Glomerular visceral epithelial cell (primary cell): ENCODE results near the gene PNMA6E.
A peak's percentile ranks its signal among the peaks of the same experiment; 100 is the strongest.
"Not testable (repeated sequence)": the region's sequence is repeated elsewhere in the genome, so short reads cannot be mapped to it uniquely, and the experiment has no call there.

ENCODE experiments used
- DNase-seq: peaks from one replicate; pipeline ENCODE4 v3.0.0-alpha.2; 2016; ENCODE audit errors: extremely low spot score

PNMA6E gene

GRCh38 chrX:153386097-153386496 is 15.1 kb downstream of the PNMA6E start:
- no peak for DNase-seq

DNA sequence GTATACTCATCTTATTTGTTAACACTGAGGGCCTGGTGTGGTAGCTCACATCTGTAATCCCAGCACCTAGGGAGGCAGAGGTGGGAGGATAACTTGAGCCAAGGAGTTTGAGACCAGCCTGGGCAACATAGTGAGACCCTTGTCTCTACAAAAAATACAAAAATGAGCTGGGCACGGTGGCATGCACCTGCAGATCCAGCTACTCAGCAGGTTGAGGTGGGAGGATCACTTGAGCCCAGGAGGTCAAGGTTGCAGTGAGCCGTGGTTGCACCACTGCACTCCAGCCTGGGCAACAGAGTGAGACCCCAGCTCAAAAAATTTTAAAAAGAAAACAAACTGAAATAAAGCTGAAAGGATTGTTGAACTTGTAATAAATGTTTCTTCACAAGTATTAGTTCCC is 16.2 kb downstream of the PNMA6E start:
- not testable (repeated sequence) for DNase-seq

DNA sequence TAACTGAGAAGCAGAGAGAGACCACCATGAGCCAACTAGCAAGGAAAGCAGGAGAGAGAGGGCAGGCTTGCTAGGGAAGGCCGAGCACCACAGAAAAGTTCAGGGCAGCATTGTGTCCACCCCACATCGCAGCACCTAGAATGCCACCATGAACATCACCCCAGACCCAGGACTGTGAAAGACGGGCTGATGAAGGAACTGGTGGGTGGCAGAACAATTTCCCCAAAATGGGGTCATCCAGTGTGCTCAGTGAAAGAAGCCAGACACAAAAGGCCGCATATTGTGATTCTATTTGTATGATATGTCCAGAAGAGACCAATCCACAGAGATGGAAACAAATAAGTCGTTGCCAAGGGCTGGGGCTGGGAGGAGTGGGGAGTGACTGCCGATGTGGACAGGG is 16.8 kb downstream of the PNMA6E start:
- no peak for DNase-seq

DNA sequence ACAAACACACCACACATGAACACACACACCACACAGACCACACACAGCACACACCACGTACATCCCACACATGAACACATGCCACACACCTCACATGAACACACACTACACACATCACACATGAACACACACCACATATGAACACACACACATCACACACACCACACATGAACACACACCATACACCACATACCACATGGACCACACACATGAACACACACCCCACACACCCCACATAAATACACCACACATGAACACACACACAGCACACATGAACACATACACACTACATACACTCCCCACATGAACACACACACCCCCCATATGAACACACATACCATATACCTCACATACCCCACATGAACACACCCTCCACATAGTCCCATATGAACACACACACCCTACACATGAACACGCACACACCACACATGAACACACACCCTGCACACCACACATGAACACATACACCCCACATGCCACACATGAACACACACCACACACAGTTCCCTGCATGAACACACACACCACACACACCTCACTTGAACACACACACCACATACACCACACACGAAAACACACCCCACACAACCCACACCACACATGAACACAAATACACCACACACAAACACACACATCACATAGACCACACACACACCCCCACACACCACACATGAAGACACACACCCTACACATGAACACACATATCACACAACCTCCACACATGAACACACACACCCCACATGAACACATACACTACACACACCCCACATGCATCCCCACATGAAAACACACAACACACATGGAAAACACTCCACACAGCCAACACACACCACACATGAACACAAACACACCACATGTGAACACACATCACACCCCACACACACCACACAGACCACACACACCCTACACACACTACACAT is 18.3 kb downstream of the PNMA6E start:
- DNase-seq = no peak

GRCh38 chrX:153381684-153382532 is 19.2 kb downstream of the PNMA6E start:
- DNase-seq = peak; percentile 28

- DNase-seq = no peak
Measured at GRCh38 chrX:153380691-153381090, 20.5 kb downstream of the PNMA6E start.

DNA sequence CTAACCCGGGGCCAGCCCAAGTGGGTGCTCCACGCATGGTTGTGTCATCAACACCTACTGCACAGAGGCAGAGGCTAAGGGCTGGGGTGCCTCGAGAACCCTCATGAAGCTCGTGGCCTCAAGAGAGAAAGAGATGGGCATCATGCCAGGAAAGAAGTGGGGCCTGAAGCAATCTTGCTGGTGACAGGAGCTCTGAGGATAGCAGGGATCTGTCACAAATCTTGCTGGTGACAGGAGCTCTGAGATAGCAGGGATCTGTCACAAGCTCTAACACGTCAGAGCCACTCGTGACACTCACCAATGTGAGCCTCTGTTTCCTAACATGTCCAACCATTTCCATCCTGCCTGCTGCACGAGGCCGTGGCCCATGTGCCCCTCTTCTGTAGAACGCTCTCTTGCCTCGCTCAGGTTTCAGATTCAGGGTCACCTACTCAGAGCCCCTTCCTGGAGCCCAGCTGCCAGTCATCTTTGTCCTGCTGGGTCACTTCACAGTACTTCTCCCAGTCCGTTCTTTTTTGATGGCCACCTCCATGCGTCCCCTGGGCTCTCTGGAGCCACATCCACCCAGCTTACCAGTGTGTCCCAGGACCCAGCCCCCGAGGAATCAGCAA is 21.1 kb downstream of the PNMA6E start:
- no peak for DNase-seq

GRCh38 chrX:153379508-153379907 is 21.6 kb downstream of the PNMA6E start:
- no peak for DNase-seq

- DNase-seq = no peak
Measured at GRCh38 chrX:153378607-153379006, 22.5 kb downstream of the PNMA6E start.

DNA sequence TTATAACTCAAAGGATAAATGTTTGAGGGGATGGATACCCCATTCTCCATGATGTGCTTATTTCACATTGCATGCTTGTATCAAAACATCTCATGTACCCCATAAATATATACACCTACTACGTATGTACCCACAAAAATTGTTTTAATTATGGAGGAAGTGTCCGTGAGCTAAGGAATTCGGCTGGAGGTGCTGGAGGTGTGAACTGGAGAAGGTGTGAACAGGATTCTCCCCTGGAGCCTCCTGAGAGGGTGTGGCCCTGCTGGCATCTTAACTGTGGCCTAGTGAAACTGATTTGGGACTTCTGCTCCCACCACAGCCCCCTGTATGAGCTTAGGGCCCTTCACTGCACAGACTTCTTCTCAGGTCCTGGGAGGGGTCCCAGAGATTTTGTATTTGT is 23.4 kb downstream of the PNMA6E start:
- DNase-seq = no peak

DNA sequence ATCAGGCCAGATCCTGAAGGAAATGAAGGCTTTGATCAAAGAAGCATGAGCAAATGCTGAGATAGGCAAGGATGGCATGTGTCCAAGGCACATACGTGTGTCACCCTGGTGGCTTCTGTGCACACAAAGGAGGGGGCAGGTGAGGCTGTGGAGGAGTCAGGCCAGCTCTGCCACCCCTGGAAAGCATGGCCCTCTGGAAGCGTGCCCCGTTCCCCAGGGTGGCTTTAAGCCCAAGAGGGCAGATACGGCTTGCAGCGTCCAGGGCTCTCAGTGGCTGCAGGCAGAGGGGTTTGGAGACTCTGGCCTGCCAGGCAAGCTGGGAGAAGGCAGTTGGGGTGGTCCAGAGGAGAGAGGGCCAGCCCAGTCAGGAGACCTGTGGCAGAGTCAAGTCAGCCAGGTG is 25.6 kb downstream of the PNMA6E start:
- no peak for DNase-seq

DNA sequence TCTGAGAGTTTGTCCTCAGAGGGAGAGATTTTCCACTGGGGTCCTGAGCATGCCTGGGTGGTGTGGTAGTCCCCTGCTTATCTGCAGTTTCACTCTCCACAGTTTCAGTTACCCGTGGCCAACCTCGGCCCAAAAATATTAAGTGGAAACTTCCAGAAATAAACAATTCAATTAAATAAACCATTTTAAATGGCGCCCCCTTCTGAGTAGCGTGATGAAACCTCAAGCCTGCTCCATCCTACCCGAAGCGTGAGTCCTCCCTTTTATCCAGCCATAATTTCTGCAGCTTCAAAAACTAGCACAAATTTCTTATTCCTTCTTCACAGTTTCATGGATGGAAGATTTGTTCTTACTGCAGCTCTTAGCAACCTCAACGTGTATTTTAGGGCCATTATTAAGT is 26.7 kb downstream of the PNMA6E start:
- no peak for DNase-seq

DNA sequence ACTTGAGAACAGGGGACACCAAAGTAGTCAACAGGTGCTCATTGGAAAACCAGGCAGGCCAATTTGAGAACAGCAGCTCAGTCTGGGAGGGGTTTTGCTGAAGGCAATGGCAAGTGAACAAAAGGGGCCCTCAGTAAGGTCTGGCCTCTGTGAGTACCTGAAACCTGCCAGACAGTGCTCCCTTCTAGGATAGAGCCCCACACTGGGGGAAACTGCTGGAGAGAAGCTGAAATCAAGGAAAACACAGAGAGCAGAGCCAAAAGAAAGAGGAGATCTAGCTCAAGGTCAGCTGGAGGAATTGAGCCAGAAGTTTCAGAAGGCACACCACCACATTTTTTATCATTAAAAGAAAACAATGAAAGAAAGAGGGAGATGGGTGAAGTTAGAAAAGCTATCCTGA is 28.2 kb downstream of the PNMA6E start:
- no peak for DNase-seq

- no peak for DNase-seq
Measured at GRCh38 chrX:153371256-153371655, 29.9 kb downstream of the PNMA6E start.

- DNase-seq = no peak
Measured at GRCh38 chrX:153370293-153371055, 30.7 kb downstream of the PNMA6E start.

DNA sequence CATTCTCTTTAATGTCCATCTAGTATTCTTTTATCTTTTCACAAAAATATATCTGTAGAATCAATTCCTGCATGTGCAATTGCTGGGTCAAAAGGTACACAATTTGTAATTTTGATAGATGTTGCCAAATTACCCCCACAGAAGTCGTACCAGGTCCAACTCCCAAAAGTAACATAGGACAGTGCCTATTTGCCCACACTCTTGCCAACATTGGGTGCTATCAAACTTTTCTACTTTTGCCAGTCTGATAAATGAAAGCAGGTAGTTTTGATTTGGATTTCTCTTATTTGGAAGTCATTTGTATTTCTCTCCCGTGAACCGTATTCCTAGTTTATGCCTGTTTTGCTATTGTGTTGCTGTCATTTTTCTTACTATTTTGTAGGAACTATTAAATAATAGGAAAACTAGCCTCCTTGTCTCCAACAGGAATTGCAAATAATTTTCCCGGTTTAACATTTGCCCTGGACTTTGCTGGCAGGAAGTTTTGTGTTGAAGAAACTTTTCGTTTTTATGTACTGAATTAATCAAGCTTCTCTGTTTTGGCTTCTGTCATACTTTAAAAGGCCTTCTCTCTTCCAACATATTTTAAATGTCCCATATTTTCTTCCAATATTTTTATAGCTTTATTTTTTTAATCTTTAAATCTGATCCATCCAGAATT is 34.1 kb downstream of the PNMA6E start:
- DNase-seq = no peak

- DNase-seq = no peak
Measured at GRCh38 chrX:153366119-153366518, 35.0 kb downstream of the PNMA6E start.

- DNase-seq = no peak
Measured at GRCh38 chrX:153365670-153366069, 35.5 kb downstream of the PNMA6E start.

GRCh38 chrX:153361781-153362397 is 39.3 kb downstream of the PNMA6E start:
- DNase-seq = no peak

DNA sequence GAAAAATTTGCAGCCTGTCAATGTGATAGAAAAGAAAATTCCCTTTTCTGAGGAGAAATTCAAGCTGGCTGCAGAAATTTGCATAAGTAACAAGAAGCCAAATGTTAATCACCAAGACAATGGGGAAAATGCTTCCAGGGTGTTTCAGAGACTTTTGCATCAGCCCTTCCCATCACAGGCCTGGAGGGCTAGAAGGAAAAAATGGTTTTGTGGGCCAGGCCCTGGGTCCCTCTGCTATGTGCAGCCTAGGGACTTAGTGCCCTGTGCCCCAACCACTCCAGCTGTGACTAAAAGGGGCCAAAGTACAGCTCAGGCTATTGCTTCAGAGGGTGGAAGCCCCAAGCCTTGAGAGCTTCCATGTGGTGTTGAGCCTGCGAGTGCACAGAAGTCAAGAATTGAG is 43.3 kb downstream of the PNMA6E start:
- no peak for DNase-seq

DNA sequence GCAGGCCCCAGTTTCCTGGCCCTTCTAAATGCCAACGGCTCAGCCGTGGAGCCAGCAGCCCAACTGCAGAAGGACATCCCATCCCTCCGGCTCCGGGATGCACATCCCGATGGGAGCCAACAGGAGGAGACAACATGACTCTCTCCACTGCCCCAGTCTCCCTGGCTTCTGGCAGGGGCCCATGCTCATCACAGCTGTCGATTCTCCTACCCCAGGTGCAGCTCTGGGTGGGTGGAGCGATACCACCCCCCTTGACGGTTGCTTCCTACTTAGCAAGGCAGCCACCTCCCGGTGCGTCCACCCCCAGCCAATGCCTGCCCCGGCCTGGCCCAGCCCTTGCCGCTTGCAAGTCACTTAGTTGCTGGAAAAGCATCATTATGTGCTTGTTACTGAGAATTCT is 47.7 kb downstream of the PNMA6E start:
- DNase-seq = no peak
